NCI-H2227 (cell line): Measurements from ENCODE around the gene PRKCA.
A peak's percentile ranks its signal among the peaks of the same experiment; 100 is the strongest.

Source experiments
- DNase-seq: peaks from one replicate; lab custom pipeline; 2025; ENCODE audit not compliant: unreplicated experiment; lab: John Stamatoyannopoulos, UW

Gene PRKCA

GRCh38 chr17:66564992-66565465 lies 262.6 kb downstream of the PRKCA start:
- no peak for DNase-seq

- peak; percentile 54 for DNase-seq
These were observed 265.1 kb downstream of the PRKCA start for GRCh38 chr17:66567234-66568170.

- DNase-seq, result no peak
These were observed 267.2 kb downstream of the PRKCA start for GRCh38 chr17:66569572-66569971.

GRCh38 chr17:66570447-66571195 lies 268.2 kb downstream of the PRKCA start:
- no peak for DNase-seq

GRCh38 chr17:66571745-66572144 lies 269.3 kb downstream of the PRKCA start:
- DNase-seq, result no peak

GRCh38 chr17:66573078-66573477 lies 270.7 kb downstream of the PRKCA start:
- no peak for DNase-seq

- DNase-seq, result no peak
These were observed 271.7 kb downstream of the PRKCA start for GRCh38 chr17:66574123-66574522.

GRCh38 chr17:66576473-66576872 lies 274.1 kb downstream of the PRKCA start:
- DNase-seq, result peak; percentile 55

- DNase-seq, result no peak
These were observed 274.6 kb downstream of the PRKCA start for GRCh38 chr17:66577041-66577440.

- peak; percentile 76 for DNase-seq
These were observed 276.5 kb downstream of the PRKCA start for GRCh38 chr17:66578781-66579489.

GRCh38 chr17:66579556-66579955 lies 277.1 kb downstream of the PRKCA start:
- DNase-seq, result no peak

- no peak for DNase-seq
These were observed 278.0 kb downstream of the PRKCA start for GRCh38 chr17:66580184-66580955.

- DNase-seq, result no peak
These were observed 278.6 kb downstream of the PRKCA start for GRCh38 chr17:66580956-66581391.

- no peak for DNase-seq
These were observed 280.1 kb downstream of the PRKCA start for GRCh38 chr17:66582373-66583111.

GRCh38 chr17:66583112-66583748 lies 280.8 kb downstream of the PRKCA start:
- DNase-seq, result no peak

- no peak for DNase-seq
These were observed 282.5 kb downstream of the PRKCA start for GRCh38 chr17:66584927-66585326.

- DNase-seq, result no peak
These were observed 283.1 kb downstream of the PRKCA start for GRCh38 chr17:66585472-66585871.

- no peak for DNase-seq
These were observed 287.5 kb downstream of the PRKCA start for GRCh38 chr17:66589892-66590291.

GRCh38 chr17:66593116-66593515 lies 290.7 kb downstream of the PRKCA start:
- DNase-seq, result no peak
